ENCODE measurements around the gene AFDN.

Gene AFDN

GRCh38 chr6:167879612-167880011 is 52.9 kb downstream of the AFDN start:
- DNase-seq, result no peak

DNA sequence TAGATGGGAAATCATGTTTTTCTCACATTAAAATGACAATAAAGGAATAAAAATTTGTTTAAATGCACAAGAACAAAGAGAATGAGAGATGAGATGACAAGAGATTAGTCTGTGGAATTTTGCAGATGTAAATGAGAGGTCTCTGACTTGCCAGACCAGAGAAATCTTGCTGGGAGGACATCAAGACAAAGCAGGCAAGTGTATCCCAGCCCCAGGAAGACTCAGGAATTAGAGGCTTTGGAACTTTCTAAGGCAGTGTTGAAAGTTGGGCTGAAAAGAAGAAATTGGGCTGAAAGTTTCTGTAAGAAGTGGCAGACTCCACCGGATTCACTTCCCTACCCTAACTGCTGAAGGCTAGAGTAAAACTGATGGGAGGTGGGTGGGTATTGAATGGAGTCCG is 54.6 kb downstream of the AFDN start:
- DNase-seq, result no peak

DNA sequence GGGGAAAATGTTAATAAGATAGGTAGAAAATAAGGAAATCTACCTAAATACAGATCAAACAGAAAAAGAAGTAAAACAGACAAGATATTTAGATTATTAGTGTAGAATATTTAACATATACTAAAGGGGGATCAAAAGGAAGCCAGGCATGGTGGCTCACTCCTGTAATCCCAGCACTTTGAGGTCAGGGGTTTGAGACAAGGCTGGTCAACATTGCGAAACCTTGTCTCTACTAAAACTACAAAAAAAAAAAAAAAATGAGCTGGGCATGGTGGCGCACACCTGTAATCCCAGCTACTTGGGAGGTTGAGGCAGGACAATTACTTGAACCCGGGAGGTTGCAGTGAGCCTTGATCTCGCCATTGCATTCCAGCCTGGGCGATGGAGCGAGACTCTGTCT is 55.5 kb downstream of the AFDN start:
- DNase-seq, result no peak

DNA sequence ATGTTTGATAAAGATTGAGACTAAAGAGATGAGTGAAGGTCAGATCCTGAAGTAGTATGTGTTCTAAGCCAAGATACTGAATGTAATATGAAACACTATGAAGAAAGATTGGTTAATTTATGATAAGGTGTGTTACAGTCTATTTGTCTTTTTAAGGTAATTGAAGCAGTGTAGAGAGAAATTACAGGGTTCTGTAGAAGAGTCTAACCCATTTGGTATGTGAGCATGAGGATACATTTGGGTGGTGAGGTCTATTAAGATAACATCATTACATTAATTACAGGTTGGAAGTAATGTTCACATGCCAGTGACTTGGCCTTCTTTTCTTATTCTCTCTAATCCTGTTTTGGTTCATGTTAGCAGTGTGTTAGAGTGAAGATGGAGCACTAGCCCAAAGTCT is 61.4 kb downstream of the AFDN start:
- DNase-seq, result no peak

DNA sequence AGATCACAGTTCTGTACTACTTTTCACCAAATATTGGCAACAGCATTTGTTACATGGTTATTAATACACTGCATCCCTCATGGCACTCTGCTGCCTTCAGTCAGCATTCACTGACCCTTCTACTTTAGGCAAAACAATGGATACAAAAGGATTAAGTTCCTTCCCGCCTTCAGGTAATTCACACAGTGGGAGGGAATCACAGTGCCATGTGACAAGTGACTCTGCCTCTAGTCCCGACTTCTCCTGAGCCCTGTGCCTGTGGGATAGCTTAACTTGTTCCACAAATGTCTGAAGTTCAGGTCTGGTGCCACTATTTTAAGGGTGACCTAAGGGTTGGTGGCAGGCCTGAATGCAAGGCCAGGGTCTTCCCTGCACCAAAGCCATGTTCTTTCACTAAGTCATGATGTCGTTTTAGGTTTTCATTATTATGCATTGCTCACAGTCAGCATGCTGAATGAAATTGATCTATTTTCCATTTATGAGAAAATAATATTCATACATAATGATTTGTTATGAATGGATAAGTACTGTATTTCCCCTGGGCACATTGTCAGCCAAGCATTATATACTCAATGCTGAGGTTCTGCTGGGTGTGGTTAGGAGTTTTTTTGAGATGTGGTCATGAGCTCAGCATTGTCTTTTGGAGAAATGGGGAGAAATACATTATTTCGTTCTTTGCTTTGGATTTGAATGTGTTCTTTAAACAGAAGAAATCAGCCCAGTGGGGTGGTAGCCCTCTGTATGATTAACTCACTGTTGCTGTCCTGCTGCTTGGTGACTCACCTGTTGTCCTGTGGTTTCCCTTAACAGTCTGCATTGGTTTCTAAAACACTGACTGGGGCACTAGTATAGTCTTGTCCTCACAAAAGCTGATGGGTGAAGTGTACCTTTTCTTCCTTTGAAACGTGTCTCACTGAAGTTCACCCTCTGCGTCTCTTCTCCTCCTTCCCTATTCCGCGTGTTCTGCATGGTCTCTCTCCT is 66.4 kb downstream of the AFDN start:
- DNase-seq, result no peak

DNA sequence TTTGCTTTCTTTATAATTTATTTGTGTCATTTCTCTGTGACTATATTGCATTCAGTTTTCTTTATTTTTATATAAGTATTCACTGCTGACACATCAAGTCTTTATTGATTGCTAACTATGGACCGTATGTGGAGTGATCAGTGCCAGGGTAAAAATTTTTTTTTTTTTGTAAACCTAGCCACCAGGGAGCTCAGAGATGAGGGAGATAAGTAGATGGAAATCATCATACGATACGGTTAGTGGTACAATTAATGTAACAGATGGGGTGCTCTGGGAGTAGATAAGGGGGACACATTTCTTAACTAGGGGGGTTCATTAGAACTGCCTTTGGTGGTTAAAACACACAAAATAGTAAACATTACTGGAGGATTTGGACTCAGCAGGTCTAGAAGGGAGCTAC is 68.3 kb downstream of the AFDN start:
- DNase-seq, result no peak

GRCh38 chr6:167896648-167897047 is 69.9 kb downstream of the AFDN start:
- no peak for DNase-seq

DNA sequence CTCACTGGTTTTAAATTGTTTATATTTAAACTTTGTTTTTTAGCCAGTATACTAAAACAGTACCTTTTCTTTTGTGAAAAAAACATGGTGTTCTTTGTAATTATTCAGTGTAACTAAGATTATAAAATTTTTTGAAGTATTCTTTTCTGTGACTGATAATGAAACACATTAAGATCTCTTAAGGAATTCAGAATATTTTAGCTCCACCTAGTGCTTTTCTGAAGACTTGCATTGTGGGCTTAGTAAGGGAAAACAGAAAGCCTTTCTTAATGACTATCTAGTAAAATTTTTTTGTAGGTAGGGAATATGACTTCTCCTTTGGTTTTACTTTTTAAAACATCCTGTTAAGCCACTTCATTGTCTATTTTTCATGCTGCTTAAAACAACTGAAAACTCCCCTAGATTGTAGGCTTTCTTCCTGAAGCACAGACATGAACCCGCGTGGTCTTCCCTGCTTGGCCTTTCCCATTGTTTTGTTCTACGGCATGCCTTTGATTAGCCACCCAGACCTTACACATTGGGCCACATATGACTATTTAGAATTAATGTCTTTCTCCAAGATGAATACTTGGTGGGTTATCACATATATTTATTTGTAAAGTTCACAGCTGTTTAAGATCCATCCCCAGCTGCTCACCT is 72.1 kb downstream of the AFDN start:
- DNase-seq, result peak; percentile 51

- peak; percentile 71 for DNase-seq
These were observed 78.1 kb downstream of the AFDN start for GRCh38 chr6:167904791-167905190.

DNA sequence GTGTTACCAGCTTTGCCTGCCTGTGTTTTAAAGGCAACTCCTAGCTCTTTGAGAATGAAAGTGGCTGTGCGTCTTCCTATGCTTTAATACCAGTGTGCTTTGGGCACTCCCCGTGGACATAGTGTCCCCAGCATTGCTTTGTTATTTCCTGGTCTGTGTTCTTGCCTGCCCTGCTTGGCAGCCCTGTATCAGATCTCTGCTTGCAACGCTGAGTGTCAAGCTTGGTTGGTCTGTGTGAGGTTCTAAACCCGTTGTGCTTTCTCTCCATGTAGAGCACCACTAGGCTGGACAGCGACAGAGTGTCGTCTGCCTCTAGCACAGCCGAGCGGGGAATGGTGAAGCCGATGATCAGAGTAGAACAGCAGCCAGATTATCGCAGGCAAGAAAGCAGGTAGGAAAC is 80.2 kb downstream of the AFDN start:
- no peak for DNase-seq

GRCh38 chr6:167907837-167908681 is 81.3 kb downstream of the AFDN start:
- DNase-seq, result peak; percentile 10

GRCh38 chr6:167910007-167910406 is 83.3 kb downstream of the AFDN start:
- DNase-seq, result no peak

- DNase-seq, result no peak
These were observed 83.9 kb downstream of the AFDN start for GRCh38 chr6:167910652-167911051.

DNA sequence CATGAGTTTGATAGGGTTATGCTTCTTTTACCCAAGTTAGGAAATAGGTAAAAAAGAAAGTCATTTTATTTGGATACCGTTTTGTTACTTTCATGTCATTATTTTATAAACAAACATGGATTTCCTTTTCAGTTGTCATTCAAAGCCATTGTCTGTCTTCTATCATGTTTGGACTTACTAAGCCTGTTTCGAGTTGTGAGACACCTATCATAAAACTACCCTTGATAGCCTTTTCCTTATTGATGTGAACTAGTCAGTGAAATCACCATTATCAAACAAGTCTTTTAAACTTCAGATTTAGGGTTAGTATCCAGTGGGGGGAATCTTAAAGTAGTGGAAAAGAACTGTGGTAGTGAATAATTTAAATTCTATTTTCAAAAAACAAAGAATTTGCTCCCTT is 85.8 kb downstream of the AFDN start:
- no peak for DNase-seq

GRCh38 chr6:167913699-167914098 is 87.0 kb downstream of the AFDN start:
- no peak for DNase-seq

DNA sequence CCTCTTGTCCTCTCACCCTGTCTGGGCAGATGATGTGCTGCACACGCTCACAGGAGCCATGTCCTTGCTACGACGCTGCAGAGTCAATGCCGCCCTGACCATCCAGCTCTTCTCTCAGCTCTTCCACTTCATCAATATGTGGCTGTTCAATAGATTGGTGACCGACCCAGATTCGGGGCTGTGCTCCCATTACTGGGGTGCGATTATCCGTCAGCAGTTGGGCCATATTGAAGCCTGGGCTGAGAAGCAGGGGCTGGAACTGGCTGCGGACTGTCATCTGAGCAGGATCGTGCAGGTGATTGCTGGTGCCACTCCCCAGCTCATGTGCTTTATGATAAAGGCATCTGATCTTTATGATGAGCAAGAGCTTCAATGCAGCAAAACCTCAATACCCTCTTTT is 88.4 kb downstream of the AFDN start:
- DNase-seq, result no peak

GRCh38 chr6:167917551-167918154 is 90.9 kb downstream of the AFDN start:
- DNase-seq, result no peak

GRCh38 chr6:167918548-167919278 is 92.0 kb downstream of the AFDN start:
- DNase-seq, result no peak

DNA sequence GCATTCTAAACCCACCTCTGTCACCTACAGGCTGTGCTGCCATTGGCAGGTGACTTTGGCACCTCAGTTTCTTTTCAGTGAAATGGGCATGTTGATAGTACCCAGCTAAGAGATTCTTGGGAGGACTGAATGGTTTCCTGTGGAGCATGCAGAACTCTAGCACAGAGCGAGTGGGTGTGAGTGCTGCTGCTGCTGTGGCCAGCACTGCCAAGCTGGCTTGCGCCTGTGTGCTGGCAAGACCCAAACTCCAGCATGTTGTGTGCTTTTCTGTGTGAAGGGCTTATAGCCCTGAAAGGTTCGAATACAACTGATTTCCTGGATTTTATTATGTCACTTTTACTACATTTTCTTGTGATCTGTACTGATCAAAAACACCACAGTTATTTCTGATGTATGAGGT is 92.6 kb downstream of the AFDN start:
- DNase-seq, result no peak

DNA sequence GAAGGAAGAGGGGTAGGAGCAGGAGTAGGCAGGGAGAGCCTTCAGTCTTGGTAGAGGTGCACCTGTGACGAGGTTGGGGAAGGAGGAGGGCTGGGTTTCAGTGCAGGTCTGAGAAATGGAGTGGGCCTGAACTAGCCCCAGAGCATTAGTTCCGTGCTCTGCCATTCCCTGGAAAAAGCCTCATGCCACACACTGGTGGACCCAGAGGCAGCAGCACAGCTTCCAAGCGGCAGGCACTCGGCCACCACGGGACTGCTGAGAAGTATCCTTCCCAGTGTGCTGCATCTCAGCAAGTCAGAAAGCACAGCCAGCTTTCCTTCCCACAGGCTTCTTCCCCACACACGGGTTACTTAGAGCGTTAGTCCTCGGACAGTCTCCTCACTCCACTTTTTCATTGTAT is 93.5 kb downstream of the AFDN start:
- no peak for DNase-seq

- DNase-seq, result no peak
These were observed 95.1 kb downstream of the AFDN start for GRCh38 chr6:167921831-167922230.

DNA sequence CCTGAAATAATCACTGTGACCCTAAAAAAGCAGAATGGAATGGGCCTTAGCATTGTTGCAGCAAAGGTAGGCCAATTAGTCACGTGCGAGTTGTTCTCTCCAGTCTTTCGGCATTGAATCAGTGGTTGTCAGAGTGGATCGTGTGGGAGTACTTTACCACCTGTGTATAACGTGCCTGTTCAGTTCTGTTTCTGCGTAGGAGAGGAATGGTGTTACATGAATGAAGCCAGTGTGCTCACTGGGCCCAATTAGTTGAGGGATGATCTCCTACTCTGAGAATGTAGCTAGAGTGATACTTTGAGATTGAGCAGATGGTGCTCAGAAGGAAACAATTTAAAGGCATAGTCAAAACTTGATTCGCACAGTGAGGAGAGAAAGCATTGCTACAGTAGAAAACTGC is 98.3 kb downstream of the AFDN start:
- DNase-seq, result no peak

Measured in MV-4-11 (cell line).